ENCODE results near the gene PUS7. TPM values are rescaled to one million over a fixed set of nuclear protein-coding genes. Genes with fewer than 3 reads are reported as not detected.
"Not testable (repeated sequence)": the region's sequence is repeated elsewhere in the genome, so short reads cannot be mapped to it uniquely, and the experiment has no call there.

The PUS7 gene
- polyA plus RNA-seq, 3 donors from 2014 or later, result 1.5 to 3.0 TPM; not detected in 1

DNA sequence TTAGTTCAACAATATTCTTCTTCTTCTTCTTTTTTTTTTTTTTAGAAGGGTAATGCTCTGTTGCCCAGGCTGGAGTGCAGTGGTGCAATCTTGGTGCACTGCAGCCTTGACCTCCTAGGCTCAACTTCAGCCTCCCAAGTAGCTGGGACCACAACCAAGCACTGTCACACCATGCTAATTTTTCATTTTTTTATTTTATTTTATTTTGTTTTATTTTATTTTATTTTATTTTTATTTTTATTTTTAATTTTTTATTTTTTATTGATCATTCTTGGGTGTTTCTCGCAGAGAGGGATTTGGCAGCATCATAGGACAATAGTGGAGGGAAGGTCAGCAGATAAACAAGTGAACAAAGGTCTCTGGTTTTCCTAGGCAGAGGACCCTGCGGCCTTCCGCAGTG is 112.3 kb downstream of the PUS7 start:
- H3K9me3 Mint-ChIP-seq; H3K36me3 Mint-ChIP-seq; DNase-seq; H3K4me3 Mint-ChIP-seq; H3K4me1 Mint-ChIP-seq; H3K27ac Mint-ChIP-seq; H3K27me3 Mint-ChIP-seq (ENCODE audit: low read depth in 3 of 3): not testable (repeated sequence)

DNA sequence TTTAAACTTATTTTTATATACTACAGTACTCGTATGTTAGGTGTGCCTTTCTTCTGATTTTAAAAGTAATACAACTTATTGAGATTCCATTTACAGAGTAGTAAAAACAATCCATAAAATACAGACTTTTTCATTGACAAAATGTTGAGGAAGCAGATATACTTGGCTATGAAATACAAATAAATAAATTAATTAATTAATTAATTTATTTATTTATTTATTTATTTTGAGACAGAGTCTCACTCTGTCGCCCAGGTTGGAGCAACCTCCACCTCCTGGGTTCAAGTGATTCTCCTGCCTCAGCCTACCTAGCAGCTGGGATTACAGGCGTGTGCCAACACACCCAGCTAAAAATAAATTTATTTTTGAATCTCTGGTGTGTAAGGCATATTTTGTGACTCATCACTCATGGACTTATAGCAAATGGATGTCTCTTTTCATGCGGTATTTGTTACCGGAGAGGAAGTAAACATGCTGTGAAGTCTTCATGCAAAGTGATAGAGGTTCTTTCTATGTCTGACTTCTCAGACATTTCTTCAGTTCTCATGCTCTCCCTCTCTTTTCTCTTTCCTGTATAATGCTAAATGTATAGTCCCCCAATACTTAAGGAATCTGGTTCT is 113.2 kb downstream of the PUS7 start:
- Mint-ChIP-seq H3K9me3 (no peaks in the 10 kb centered on the region), H3K4me1 (no peaks in the 10 kb centered on the region), H3K36me3 (no peaks in the 10 kb centered on the region)

More for the DNA sequence above, 113.2 kb downstream of the PUS7 start:
- no peak overlapping the region for H3K27ac Mint-ChIP-seq
- H3K4me3 Mint-ChIP-seq, result no peak overlapping the region
- no peak for DNase-seq
- H3K27me3 Mint-ChIP-seq (ENCODE audit: low read depth in 3 of 3), result peaks cover 0 to 3% (median 0%) of the 10 kb centered on the region in 3 donors

Other genes with a start within 250 kb of the PUS7 start
- 10 to 100 TPM; 51.5 to 92.2 (median 64.1) TPM for gene SRPK2, start 133.3 kb downstream of the PUS7 start, polyA plus RNA-seq
- 10 to 100 TPM; 12.2 to 14.3 (median 14.1) TPM for gene RINT1, start 9.9 kb upstream of the PUS7 start, polyA plus RNA-seq
- not detected for gene EFCAB10, start 59.2 kb upstream of the PUS7 start, polyA plus RNA-seq

Measured in immature natural killer cell (primary cell).